Activated CD8-positive, alpha-beta memory T cell treated with anti-CD3 and anti-CD28 coated beads, Interleukin-2, amount 50 U/mL, for 1 hour (primary cell): ENCODE data around the gene REEP6.
"Not testable (repeated sequence)": the region's sequence is repeated elsewhere in the genome, so short reads cannot be mapped to it uniquely, and the experiment has no call there.

Experiments used
- DNase-seq: peaks from one replicate; pipeline ENCODE4 v3.0.0-alpha.2; 2020; ENCODE audit errors: extremely low read depth

Gene REEP6

DNA sequence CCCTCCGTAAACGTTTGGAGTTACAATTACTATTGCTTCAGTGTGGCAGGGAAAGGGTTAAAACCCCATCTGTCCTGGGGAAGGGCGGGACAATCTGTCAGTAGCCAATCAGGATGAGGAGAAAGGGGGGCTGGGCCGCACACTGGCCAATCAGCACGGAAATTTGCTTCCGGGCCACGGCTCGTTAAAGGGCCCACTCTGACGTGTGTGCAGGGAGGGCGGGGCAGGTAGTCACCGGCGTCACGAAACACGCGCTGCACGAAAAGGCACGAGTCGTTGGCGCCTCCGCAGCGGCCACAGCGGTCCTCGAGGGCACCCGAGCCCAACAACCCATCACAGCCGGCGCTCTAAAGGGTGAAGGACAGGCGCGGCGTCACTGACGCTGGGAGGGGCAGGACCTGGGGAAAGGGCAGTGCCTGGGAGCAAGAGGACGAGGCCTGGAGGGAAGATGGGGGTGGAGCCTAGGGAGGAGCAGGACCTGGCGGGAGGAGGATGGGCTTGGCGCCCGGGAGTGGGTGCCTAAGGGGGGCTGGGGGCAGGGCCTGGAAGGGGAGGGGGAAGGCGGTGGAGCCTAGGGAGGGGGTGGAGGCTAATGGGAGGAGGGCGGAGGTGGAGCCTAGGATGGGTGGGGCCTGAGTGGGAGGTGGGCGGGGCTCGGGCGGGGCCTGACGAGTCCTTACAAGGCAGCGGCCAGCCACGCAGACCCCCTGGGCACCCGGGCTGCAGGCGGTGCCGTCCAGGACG is 17.0 kb downstream of the REEP6 start:
- DNase-seq: peak; percentile 90

DNA sequence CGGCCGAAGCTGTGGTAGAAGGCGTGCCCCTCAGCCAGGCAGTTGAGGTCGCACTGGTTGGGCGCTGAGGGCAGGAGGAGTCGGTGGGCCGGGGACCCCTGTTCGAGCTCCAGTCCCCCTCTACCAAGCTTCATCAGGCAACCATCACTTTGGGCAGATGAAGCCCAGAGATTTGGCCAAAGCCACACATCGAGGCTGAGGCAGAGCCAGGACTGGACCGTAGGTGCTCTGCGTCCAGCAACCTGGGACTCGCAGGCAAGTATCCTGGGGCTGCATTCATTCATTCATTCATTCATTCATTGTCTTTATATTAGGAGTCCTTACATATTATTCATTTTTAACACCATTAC is 17.5 kb downstream of the REEP6 start:
- no peak for DNase-seq

DNA sequence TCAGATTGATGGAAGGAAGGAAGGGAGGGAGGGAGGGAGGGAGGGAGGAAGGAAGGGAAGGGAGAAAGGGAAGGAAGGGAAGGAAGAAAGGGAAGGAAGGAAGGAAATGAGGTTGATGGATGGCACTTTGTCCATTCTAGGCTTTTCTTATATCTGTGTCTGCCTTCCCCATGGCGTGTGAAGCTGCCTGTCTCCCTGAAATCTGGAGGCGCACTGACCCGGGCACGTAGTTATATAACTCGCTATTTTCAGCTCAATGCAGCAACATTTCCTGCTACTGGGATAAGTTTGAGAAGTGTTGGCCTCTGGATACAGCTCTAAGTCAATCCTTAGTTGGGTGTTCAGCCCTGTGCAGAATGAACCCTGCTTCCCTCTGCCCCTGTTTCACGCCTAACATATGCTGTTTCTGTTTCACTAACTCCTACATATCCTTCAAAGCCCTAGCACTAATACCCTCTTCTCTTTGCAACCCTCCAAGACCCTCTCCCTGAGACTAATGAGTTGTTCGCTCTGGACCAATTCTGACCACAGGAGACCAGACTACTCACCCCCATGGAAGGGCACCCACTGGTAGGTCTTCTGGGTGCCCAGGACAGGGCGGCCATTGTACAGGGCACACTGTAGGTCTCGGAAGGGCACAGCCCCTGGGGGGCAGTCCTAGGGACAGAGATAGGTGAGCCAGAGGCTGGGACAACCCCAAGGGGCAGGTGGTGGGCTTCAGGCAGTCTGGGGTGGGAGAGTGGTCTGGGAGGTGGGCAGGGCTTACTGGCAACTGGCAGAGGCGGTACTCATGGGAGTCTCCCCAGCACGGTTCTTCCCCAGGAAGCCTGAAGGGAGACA is 18.8 kb downstream of the REEP6 start:
- no peak for DNase-seq

DNA sequence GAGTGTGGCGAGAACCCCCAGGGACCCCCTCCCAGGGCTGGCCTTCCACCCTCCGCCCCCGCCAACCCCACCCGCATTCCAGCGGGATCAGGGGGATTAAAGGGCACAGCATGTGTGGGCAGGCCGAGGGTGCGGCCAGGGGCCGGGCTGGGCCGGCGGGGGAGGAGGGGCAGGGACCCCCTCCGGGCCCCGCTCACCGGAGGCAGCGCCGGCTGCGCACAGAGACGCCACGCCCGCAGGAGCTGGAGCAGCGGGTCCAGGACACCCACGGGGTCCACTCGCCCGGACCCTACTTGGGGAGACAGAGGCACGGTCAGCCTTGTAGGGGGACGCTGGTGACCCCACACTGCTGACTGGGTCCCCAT is 19.4 kb downstream of the REEP6 start:
- no peak for DNase-seq

DNA sequence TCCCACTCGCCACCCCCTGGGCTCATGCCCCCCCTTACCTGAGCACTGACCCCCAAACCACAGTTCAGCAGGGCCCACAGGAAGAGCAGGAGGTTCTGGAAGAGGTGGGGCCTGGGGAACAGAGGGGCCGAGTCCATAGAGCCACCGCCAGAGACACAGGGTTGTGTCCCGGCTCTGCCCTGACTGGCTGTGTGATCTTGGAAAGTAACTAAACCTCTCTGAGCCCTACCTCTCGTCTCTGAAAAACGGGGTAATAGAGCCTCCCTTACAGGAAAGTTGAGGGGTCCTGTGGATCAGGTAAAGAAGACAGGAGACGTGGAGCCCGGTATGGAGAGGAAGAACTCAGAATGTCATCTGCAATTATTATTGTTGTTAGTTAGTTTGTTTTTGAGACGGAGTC is 19.8 kb downstream of the REEP6 start:
- no peak for DNase-seq

DNA sequence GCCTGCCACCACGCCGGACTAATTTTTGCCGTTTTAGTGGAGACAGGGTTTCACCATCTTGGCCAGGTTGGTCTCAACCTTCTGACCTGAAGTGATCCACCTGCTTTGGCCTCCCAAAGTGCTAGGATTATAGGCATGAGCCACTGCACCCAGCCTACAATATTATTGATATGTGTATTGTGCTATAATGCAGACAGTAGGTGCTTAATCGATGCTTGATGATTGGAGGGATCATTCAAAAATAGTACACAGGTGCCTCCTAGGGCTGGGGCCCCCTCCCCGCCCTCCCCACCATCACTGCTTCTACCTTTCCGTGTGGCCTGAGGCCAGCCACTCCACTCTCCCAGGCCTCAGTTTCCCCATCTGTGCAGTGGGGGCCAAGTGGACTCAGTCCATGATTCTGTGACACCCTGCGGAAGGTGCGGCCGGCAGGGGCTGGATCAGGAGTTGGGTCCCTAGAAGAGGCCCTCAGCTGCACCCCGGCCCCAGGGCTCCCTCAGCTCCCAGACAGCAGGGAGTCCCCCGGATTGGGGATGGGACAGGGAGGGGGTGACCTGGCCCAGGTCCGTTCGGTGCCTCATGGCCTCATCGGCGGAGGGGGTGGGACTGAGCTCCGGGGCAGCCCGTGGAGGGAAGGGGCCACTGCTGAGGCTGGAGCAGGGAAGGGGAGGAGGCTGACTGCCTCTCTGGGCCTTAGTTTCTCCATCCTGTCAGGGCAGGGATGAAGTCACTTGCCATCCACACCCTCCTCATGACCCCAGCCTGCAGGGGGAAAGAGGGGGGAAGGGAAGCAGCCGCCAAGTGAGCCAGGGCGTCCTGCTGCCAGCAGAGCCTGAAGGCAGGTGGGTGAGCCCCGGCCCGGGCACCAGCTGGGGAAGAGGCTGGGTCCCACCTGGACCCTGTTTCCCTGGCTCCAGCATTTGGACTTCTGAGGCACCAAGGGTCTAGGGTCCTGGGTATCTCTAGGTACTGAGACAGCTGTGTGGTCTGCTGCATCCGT is 20.6 kb downstream of the REEP6 start:
- no peak for DNase-seq

DNA sequence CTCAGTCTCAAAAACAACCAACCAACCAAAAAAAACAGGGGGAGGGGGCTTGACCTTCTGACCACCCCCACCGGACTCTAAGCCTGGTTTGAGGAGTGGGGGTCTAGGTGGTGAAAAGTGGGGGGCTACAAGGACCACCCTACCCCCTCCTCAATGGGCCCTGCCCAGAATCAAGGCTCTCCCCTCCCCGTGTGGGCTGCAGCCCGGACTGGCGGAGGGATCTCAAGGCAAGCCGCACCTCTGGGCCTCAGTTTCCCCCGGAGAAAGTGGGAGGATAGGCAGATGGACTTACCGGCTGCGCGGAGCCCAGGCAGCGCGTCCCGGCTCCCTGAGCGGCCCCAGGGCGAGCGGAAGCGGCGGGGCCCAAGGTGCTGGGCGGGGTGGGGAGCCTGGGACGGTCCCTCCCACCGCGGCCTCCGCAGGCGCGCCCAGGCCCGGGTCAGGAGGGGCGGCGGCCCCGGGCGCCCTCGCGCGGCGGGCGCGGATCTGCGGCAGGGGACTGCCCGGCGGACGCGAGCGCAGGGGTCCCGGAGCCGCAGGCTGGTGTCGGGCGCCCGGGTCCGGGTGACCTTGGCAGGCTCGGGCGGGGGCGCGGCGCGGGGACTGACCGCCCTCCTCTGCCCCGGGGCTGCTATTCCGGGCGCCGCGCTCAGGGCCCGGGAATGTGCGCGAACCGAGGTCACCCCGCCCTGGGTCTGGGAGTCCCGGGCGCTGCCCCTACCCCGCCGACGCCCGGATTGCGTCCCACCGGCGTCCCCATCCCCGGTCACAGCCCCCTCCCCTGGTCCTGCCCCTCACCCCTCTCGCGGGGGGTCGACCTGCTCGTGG is 21.9 kb downstream of the REEP6 start, which contains the start of gene ADAMTSL5:
Gene ADAMTSL5 (minus strand): TSS at position 349 of the 828 bp plus-strand sequence. CDS start 2,076 bp downstream, outside the sequence.
- DNase-seq: no peak

DNA sequence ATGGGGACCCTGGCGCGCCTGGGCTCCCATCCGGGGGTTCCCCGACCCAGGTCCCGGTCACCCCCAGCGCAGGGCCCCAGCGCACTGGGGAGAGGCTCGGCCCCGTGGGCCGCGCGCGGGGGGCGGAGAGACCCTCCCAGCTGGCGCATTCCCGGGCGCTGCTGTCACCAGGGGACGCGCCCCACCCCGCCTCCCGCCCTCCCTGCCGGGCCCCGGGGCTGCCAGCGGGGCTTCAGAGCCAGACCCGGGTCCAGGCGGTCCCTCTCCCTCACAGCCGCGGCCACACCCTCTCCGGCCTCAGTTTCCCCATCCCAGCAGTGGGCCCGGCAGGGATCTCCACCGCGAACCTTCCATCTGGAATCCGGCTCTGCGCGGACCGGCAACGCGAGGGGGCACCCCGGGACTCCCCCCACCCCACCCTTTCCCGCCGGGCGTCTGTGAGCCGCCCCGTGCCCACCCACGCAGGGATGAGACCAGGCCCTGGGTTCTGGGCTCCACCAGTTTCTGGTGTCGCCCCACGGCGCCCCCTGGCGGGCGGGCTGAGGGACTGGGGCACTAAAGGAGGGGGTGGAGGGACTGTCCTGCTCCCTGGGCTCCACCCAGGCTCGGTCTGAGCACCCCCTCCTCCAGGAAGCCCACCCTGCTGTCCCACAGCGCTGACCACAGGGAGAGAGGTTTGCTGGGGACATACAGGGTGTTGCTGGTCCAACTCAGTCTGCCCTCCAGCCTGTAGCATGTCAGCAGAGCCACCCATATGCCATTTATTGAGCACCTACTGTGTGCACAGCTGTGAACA is 22.7 kb downstream of the REEP6 start:
- DNase-seq: no peak

DNA sequence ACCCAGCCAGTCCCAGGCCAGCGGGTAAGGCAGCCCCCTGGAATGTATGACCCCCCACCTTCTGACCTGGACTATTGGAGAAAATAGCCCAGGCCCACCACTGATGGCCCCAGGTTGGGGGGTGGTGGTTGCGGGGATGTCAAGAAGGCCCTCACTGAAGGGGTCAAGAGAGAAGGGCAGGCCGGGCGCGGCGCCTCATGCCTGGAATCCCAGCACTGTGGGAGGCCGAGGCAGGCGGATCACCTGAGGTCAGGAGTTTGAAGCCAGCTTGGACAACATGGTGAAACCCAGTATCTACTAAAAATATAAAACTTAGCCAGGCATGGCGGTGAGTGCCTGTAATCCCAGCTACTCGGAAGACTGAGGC is 23.3 kb downstream of the REEP6 start:
- DNase-seq: no peak

DNA sequence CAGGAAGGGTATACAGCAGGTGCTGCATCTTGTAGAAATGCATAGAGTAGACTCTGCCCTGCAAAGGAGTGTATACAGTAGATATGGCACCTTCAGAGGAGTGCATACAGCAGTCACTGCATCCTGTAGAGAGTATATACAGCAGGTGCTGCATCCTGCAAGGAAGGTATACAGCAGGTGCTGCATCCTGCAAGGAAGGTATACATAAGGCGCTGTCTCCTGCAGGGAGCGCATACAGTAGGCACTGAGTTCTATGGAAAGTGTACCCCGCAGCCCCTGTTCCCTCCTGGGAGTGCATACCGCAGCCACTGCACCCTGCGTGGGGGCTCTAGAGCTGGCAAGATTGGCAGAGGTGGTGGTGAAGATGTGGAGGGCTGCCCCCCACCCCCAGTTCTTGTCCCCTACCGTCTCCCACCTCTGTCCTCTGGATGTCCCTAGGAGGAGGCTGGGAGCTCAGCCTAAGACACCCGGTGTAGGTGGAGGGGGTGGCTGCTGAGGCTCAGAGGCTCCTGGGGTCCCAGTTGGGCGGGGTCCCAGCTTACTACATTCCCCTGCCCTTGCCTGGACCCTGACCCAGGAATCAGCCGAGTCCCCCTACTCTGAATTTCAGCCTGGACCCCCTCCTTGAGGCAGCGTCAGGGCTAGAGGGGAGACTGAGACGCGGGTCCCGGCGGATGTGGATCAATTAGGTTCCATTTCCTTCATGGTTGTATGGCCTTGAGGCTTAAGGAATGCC is 24.2 kb downstream of the REEP6 start:
- DNase-seq: no peak

DNA sequence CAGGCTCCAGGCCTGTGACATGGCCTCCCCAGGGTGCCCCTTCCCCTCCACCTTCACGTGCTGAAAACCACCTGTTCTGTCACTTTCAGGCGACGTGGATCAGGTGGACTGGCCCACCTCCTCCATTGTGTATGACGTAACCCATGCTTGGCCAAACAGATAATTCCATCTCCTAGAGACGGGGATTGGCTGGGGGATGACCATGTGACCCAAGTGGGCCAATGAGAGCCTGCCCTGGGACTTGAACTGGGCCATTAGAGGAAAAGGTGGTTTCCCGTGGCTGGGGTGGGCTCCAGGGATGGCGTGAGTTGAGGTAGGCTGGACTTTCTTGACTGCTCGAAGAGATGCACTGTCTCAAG is 25.4 kb downstream of the REEP6 start:
- no peak for DNase-seq

DNA sequence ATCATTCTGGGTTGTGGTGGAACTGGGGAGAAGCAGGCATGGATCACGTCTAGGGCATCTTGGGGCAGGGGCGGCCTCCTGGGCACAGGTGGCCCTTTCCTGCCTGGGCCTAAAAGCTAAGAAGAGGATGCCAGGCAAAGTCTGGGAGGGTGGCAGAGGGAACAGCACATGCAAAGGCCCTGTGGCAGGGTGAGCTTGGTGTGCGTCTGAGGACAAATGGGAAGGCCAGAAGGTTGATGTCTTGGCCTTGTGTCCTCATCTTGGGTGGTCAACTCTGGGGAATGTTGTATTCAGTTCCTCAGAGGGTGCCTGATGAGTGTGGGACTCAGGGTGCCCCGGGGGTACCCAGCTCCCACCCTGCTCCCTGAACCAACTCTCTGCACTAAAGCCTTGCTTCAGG is 27.5 kb downstream of the REEP6 start:
- DNase-seq: no peak

DNA sequence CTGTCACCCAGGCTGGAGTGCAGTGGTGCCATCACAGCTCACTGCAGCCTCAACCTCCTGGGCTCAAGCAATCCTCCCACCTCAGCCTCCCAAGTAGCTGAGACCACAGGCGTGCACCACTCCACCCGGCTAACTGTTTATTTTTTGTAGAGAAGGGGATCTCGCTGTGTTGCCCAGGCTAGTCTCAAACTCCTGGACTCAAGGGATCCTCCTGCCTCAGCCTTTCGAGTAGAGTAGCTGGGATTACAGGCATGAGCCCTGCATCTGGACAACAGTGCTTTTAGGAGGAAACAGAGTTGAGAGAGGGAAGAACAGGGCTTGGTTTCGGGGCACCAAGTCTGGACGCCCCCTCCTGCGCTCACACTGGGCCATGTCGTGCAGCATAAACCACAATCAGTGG is 28.8 kb downstream of the REEP6 start:
- DNase-seq: not testable (repeated sequence)

DNA sequence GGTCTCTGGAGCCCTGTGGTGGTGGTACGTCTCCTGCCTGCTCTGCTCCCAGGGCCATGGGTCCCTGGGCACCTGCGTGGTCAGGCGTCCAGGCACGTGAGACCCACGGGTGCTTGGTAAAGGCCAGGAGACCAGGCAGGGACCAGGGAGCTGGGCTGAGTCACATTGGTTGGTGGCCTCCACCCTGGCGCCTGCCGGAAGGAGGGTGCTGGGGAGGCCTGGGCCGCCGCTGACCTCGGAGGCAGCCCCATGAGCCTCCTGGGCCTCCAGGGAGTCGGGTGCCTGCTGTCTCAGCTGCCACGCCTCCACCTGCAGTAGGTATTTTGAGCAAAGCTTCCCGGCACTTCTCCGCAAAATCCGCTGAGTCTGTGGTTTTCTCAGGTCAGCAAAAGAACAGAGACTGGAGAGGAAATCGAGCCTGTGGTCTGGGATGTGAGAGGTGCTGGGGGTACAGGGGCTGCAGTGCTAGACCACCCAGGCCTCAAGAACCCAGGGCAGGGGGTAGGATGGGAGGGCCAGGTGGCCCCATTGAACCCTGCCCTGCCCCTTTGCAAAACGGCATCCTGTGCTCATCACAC is 29.3 kb downstream of the REEP6 start:
- DNase-seq: no peak

DNA sequence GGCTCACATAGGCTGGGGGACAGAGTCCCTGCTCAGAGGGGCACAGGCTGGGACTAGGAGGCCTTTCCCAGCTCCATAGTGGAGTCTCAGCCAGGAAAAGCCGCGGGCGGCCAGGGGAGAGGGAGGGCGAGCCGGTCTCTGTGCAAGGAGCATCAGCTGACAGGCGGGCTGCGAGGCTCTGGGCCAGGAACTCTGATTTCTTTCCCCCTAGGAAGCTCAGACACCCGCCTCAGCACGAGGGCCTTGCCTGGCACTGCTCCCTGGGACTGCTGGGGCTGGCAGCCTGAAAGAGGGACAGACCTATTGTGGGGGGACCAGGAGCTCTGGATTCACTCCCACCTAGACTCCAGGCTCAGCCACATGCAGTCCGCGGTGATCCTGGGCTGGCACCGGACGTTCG is 30.7 kb downstream of the REEP6 start:
- no peak for DNase-seq

DNA sequence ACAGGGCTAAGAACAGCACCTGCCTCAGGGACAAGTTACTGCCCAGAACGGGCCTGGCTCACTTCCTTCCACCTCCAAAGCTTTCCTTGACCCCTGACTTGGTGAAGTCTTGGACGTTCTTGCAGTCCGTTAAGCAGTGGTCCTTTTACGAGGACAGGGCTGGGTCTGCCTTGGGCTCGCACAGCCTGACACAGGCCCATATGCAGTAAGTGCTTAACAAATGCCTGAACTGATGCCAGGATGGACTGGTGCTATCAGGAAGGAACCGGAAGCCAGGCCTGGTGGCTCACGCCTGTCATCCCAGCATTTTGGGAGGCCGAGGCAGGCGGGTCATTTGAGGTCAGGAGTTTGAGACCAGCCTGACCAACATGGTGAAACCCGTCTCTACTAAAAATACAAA is 31.1 kb downstream of the REEP6 start:
- DNase-seq: no peak

DNA sequence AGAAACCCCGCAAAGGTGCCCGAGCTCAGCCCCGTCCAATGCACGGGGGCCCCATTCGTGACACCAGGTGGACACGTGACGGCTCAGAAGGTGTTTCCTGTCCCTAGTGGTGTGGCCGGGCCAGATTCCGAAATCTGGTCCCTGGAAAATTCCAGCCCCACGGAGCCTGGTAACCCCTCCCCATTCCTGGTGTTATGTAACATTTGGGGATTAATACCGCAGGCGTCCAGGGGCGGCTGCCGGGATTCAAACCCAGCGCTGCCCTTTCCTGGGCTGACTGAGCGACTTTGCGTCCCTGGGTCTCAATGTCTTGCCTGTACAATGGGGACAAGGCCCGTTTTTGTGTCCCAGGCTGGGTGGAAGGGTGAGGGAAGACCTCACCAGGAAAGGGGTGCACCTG is 31.9 kb downstream of the REEP6 start:
- DNase-seq: no peak

DNA sequence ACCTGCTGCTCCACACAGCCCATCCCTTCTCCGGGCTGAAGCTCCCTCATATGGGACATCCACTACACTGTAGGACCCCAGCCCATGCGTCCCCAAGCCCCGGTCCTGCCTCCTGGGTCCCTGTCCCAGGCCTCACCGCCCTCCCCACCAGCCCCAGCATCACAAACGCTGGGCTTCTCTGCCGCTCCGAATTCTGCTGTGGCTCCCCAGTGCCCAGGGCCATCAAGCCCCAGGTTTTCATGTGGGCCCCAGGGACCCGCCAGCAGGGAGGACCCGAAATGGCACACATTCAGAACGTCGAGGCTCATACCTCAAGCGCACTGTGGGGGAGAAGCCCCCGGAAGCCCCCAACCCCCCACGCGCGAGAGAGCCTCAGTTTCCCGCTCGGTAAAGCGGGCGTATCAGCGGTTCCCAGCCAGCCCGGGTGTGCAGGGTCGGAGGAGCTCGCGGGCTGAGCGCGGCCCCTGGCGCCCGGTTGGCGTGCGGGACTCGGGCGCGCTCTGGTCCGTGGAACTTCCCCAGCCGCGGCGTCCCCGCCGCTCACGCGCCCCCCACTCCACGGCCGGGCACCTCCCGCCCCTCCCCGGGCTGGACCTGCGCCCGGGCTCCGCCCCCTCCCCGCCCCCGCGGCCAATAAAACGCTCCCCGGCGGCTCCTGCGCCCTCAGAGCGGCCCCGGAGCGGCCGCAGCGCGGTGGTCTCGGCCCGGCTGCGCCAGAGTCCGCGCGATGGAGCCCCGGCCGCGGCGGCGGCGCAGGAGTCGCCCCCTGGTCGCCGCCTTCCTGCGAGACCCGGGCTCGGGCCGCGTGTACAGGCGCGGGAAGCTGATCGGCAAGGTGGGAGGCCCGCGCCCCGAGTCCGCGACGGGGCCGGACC is 32.7 kb downstream of the REEP6 start, which contains the start of gene PLK5:
Gene PLK5 (plus strand): TSS at position 666 of the 875 bp plus-strand sequence. CDS start 2,920 bp downstream, outside the sequence.
- DNase-seq: no peak
